Measurements from ENCODE around the gene GAD1.

Gene GAD1

GRCh38 chr2:170892391-170892951 lies 75.8 kb downstream of the GAD1 start:
- H3K9me3 ChIP-seq (ENCODE audit: insufficient read depth, low read length): no peaks in the 10 kb centered on the region
- no peak overlapping the region for H3K9ac ChIP-seq (ENCODE audit: low read length)
- no peaks in the 10 kb centered on the region for H4K20me1 ChIP-seq (ENCODE audit: low read depth, low read length)
- H3K36me3 ChIP-seq (ENCODE audit: low read length): no peaks in the 10 kb centered on the region
- no peaks in the 10 kb centered on the region for H3F3A ChIP-seq (ENCODE audit: insufficient read depth)
- no peaks in the 10 kb centered on the region for H3K27me3 ChIP-seq (ENCODE audit: low read length)
- TF ChIP-seq EZH2phosphoT487 (conservative IDR thresholded peaks at IDR 0.05; ENCODE audit: low read length): no peak
- no peak for TF ChIP-seq CTCF (IDR thresholded peaks at IDR 0.05; ENCODE audit: insufficient read depth, low read length, poor library complexity, severe bottlenecking)
- no peak overlapping the region for H3K4me2 ChIP-seq (ENCODE audit: low read depth, low read length, poor library complexity, severe bottlenecking)
- no peak overlapping the region for H3K4me3 ChIP-seq (ENCODE audit: insufficient read depth, low read length, poor library complexity, severe bottlenecking)
- H2AFZ ChIP-seq (ENCODE audit: low read depth, low read length, severe bottlenecking): no peak overlapping the region
- no peaks in the 10 kb centered on the region for H3K79me2 ChIP-seq (ENCODE audit: insufficient read depth, low read length)
- H3K9me2 ChIP-seq (replicated peaks; ENCODE audit: insufficient read depth, low read length): no peaks in the 10 kb centered on the region
- no peak overlapping the region for H3K27ac ChIP-seq (ENCODE audit: low read depth, low read length)

- Histone ChIP-seq H3K4me2 (ENCODE audit: low read depth, low read length, poor library complexity, severe bottlenecking) (no peak overlapping the region), H2AFZ (ENCODE audit: low read depth, low read length, severe bottlenecking) (no peak overlapping the region)
Measured at GRCh38 chr2:170895023-170895757, 78.5 kb downstream of the GAD1 start.

GRCh38 chr2:170896622-170897021 lies 79.9 kb downstream of the GAD1 start:
- Histone ChIP-seq H3F3A (ENCODE audit: insufficient read depth) (no peaks in the 10 kb centered on the region), H3K9ac (ENCODE audit: low read length) (no peak overlapping the region), H3K9me2 (replicated peaks; ENCODE audit: insufficient read depth, low read length) (no peaks in the 10 kb centered on the region), H3K27me3 (ENCODE audit: low read length) (no peaks in the 10 kb centered on the region), H3K27ac (ENCODE audit: low read depth, low read length) (no peak overlapping the region), H3K36me3 (ENCODE audit: low read length) (no peaks in the 10 kb centered on the region), H3K79me2 (ENCODE audit: insufficient read depth, low read length) (no peaks in the 10 kb centered on the region), H2AFZ (ENCODE audit: low read depth, low read length, severe bottlenecking) (no peak overlapping the region), H3K9me3 (ENCODE audit: insufficient read depth, low read length) (no peaks in the 10 kb centered on the region), H4K20me1 (ENCODE audit: low read depth, low read length) (no peaks in the 10 kb centered on the region), H3K4me2 (ENCODE audit: low read depth, low read length, poor library complexity, severe bottlenecking) (no peak overlapping the region), H3K4me3 (ENCODE audit: insufficient read depth, low read length, poor library complexity, severe bottlenecking) (no peak overlapping the region)
- TF ChIP-seq CTCF (IDR thresholded peaks at IDR 0.05; ENCODE audit: insufficient read depth, low read length, poor library complexity, severe bottlenecking): no peak
- TF ChIP-seq EZH2phosphoT487 (conservative IDR thresholded peaks at IDR 0.05; ENCODE audit: low read length): no peak

More at GRCh38 chr2:170895023-170895757, 78.5 kb downstream of the GAD1 start:
- Histone ChIP-seq H3K9me2 (replicated peaks; ENCODE audit: insufficient read depth, low read length) (no peaks in the 10 kb centered on the region), H4K20me1 (ENCODE audit: low read depth, low read length) (no peaks in the 10 kb centered on the region), H3K36me3 (ENCODE audit: low read length) (no peaks in the 10 kb centered on the region), H3K79me2 (ENCODE audit: insufficient read depth, low read length) (no peaks in the 10 kb centered on the region), H3K9ac (ENCODE audit: low read length) (no peak overlapping the region), H3K27me3 (ENCODE audit: low read length) (no peaks in the 10 kb centered on the region), H3K9me3 (ENCODE audit: insufficient read depth, low read length) (no peaks in the 10 kb centered on the region), H3K4me3 (ENCODE audit: insufficient read depth, low read length, poor library complexity, severe bottlenecking) (no peak overlapping the region), H3K27ac (ENCODE audit: low read depth, low read length) (no peak overlapping the region), H3F3A (ENCODE audit: insufficient read depth) (no peaks in the 10 kb centered on the region)
- no peak for TF ChIP-seq CTCF (IDR thresholded peaks at IDR 0.05; ENCODE audit: insufficient read depth, low read length, poor library complexity, severe bottlenecking)
- no peak for TF ChIP-seq EZH2phosphoT487 (conservative IDR thresholded peaks at IDR 0.05; ENCODE audit: low read length)

Data from SU-DHL-6 (cell line).